ACC112 (cell line): ENCODE data around the gene KLK8.
A peak's percentile ranks its signal among the peaks of the same experiment; 100 is the strongest.

Experiments
- H2AFZ ChIP-seq: fragments of 200-600 bp; sonication (generic); one replicate; pipeline ENCODE4 v1.6.0; 2017; ENCODE audit warnings: antibody characterized with exemption, low read length; ENCODE audit not compliant: unreplicated experiment
- H3K27ac ChIP-seq: fragments of 200-600 bp; sonication (generic); 2 replicates; pipeline ENCODE4 v1.5.1; 2014; ENCODE audit warnings: low read depth, mild to moderate bottlenecking, antibody characterized with exemption, low read length, moderate library complexity
- H3K27me3 ChIP-seq: fragments of 200-600 bp; sonication (generic); 2 replicates; pipeline ENCODE4 v1.6.1; 2014; ENCODE audit warnings: mild to moderate bottlenecking, antibody characterized with exemption, low read length, moderate library complexity, mixed read lengths; ENCODE audit not compliant: insufficient read depth
- H3K36me3 ChIP-seq: fragments of 200-600 bp; sonication (generic); 2 replicates; pipeline ENCODE4 v1.6.1; 2016; ENCODE audit warnings: mild to moderate bottlenecking, antibody characterized with exemption, low read length, moderate library complexity, mixed read lengths; ENCODE audit not compliant: insufficient read depth
- H3K4me1 ChIP-seq: fragments of 200-600 bp; sonication (generic); one replicate; pipeline ENCODE4 v1.6.1; 2016; ENCODE audit warnings: low read length, mixed read lengths; ENCODE audit not compliant: insufficient read depth, unreplicated experiment, control insufficient read depth
- H3K4me3 ChIP-seq: fragments of 200-600 bp; sonication (generic); 2 replicates; pipeline ENCODE4 v1.5.1; 2014; ENCODE audit warnings: mild to moderate bottlenecking, low read depth, low read length
- H3K79me2 ChIP-seq: fragments of 200-600 bp; sonication (generic); one replicate; pipeline ENCODE4 v1.6.0; 2016; ENCODE audit warnings: low read length; ENCODE audit not compliant: control insufficient read depth, unreplicated experiment, insufficient read depth

Gene KLK8

DNA sequence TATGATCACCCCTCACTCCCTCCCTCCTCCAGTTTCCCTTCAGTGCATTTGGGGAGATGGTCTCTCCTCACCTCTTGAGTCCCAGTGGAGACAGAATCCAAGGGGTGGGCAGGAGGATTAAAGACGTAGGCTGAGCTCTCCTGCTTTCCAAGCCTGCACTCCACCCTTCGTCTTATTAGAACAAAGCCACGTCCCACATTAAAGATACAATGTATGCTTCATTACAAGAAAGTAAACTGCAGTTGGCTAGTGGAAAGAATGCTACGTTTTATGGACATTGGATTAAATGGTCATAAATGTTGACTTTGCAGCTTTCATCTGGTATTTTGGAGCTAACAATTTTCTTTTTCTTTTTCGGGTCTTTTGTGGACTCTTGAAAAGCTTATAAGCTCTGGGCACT is 26.5 kb upstream of the KLK8 start:
- Histone ChIP-seq H3K79me2 (no peaks in the 10 kb centered on the region), H3K27ac (no peak overlapping the region), H2AFZ (no peak overlapping the region), H3K4me3 (no peak overlapping the region), H3K4me1 (no peaks in the 10 kb centered on the region), H3K36me3 (no peaks in the 10 kb centered on the region), H3K27me3 (peaks cover 42% of the 10 kb centered on the region)

DNA sequence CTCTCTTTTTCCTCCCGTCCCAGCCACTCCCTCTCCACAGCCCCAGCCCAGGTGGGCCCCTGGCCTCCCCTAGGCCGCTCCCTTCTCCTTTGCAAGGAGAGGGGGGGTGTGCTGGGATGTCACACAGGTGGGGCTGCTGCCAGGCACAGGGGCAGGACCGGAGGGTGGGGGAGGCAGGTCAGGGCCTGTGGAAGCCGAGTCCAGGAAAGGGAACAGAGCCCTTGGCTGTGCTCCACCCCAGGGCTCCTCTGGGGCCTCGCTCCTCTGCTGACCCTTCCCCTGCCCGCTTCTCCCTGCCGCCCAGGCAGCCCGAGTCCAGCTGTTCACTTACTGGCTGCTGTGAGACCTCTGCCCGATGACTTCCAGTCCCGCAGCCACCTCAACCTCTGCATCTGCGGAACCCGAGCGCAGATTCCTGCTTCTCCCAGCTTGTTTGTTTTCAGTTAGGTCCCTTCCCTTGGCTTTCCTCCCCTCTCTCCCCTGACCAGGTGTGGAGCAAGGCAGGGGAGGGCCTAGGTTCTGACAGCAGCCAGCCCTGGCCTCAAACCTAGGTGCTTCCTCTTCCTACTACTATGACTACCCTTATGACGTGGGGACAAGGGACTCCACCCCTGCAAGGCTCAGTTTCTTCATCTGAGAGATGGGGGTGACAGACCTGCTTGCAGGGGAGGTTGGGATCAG is 25.9 kb upstream of the KLK8 start:
- peaks cover 43% of the 10 kb centered on the region for H3K27me3 ChIP-seq
- H3K4me3 ChIP-seq, result no peak overlapping the region
- H3K36me3 ChIP-seq, result no peaks in the 10 kb centered on the region
- H3K4me1 ChIP-seq, result no peaks in the 10 kb centered on the region
- H2AFZ ChIP-seq, result no peak overlapping the region
- H3K27ac ChIP-seq, result no peak overlapping the region
- no peaks in the 10 kb centered on the region for H3K79me2 ChIP-seq

DNA sequence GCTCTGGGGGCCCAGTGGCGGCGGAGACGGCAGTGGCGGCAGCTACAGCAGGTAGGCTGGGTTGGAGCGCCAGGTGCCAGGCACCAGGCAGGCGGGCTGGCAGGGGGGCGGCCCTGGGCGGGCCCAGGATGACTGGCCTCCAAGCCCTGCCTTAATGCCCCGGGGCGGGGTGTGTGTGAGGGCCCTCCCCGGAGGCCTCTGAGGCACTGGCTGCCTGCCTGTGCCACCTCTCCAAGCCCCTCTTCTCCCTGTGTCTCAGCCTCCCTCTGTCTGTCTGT is 25.1 kb upstream of the KLK8 start, which contains the start of gene KLK11:
TSS of gene KLK11 (minus strand) at position 63 of the 278 bp plus-strand sequence. CDS start 985 bp downstream, outside the sequence.
- Histone ChIP-seq H3K79me2 (no peaks in the 10 kb centered on the region), H3K4me1 (no peaks in the 10 kb centered on the region), H3K27me3 (peaks cover 45% of the 10 kb centered on the region), H2AFZ (no peak within 1 kb of the TSS), H3K36me3 (no peaks in the 10 kb centered on the region), H3K4me3 (no peak within 1 kb of the TSS), H3K27ac (no peak within 1 kb of the TSS)

DNA sequence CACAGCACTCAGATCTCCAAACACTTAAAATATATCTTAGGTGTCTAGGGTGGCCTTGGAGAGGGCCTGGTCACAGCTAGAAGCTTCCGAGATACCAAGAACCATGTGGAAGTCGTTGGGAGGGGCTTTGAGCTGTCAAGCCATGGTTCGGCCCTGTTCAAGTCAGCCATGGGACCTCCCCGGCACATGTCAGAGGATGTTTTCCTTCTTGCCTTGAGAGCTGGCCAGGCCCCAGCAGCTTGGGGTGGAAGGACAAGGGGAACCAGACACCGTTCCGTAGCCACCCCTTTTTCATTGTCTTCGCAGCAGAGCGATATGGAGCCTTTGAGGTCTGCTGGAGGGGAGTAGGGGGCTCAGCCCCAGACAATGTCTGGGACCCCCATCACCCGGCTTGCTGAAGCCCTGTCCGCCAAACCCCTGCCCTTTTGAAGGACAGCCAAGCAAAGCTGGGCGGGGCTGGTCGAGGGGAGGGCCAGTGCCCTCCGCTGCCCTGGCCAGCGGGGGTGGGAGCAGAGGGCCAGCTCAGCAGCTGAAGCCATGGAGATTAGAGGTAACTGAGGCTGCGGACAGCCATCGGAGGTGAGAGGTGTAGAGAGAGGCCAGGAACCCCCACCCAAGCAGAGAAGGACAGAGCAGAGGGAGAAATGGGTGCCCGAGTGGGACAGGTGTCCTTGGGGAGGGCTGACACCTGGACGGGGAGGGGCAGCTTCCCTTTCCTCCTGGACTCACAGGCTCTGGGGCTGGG is 24.6 kb upstream of the KLK8 start:
- Histone ChIP-seq H3K27me3 (peaks cover 45% of the 10 kb centered on the region), H3K27ac (no peak overlapping the region), H3K36me3 (no peaks in the 10 kb centered on the region), H3K79me2 (no peaks in the 10 kb centered on the region), H3K4me3 (no peak overlapping the region), H2AFZ (no peak overlapping the region), H3K4me1 (no peaks in the 10 kb centered on the region)

DNA sequence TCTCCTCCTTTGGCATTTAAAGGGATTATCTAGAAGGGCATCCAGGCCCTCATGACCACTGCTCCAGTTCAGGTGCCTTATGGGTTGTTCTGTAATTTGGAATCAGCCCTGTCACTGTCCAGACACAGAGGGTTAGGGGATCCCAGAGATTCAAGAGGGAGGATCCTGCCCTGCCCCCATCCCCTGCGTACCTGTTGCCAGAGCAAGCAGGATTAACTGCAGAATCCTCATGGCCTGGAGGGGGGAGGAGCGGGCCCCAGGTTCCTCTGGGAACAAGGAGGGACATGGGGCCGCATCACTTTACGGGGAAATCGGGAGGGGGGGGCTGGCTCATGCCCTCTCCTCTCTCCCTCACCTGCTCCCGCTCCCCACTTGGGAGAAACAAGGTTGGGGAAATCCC is 24.0 kb upstream of the KLK8 start:
- Histone ChIP-seq H2AFZ (no peak overlapping the region), H3K79me2 (no peaks in the 10 kb centered on the region), H3K4me3 (no peak overlapping the region), H3K36me3 (no peaks in the 10 kb centered on the region), H3K27me3 (peaks cover 45% of the 10 kb centered on the region), H3K27ac (no peak overlapping the region), H3K4me1 (no peaks in the 10 kb centered on the region)

DNA sequence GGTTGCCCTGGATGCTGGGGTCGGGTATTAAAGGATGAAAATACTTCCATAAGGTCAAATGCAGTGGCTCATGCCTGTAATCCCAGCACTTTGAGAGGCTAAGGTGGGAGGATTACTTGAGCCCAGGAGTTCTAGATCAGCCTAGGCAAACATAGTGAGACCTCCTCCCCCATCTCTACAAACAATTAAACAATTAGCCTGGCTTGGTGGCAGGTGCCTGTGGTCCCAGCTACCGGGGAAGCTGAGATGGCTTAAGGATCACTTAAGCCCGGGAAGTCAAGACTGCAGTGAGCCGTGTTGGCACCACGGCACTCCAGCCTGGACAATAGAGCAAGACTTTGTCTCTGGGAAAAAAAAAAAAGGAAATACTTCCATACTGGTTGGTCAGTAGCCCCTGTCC is 23.5 kb upstream of the KLK8 start:
- peaks cover 49% of the 10 kb centered on the region for H3K27me3 ChIP-seq

DNA sequence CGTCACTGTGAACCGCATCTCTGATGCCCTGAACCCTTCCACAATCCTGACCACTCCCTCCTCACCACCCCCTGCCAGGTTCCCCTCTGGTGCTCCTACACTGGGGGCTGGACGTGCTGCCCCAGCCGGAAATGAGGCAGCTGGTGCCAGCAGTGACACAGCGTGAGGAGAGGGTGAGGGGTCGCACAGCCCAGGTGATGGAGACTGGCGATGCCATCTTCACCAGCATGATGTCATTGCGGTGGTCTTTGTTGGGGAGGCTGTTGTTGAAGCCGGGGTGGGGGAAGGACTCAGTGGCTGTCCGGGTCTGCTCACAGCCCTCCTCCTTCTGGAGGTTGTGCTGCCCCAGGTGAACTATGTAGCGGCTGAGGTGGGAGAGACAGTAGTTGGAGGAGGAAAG is 22.5 kb upstream of the KLK8 start:
- Histone ChIP-seq H3K27me3 (peaks cover 59% of the 10 kb centered on the region), H3K4me3 (no peak overlapping the region), H3K79me2 (no peaks in the 10 kb centered on the region), H3K36me3 (no peaks in the 10 kb centered on the region), H2AFZ (no peak overlapping the region), H3K27ac (no peak overlapping the region), H3K4me1 (peaks cover 2% of the 10 kb centered on the region)

More for the DNA sequence above, 23.5 kb upstream of the KLK8 start:
- Histone ChIP-seq H2AFZ (no peak overlapping the region), H3K79me2 (no peaks in the 10 kb centered on the region), H3K36me3 (no peaks in the 10 kb centered on the region), H3K27ac (no peak overlapping the region), H3K4me1 (no peaks in the 10 kb centered on the region), H3K4me3 (no peak overlapping the region)

DNA sequence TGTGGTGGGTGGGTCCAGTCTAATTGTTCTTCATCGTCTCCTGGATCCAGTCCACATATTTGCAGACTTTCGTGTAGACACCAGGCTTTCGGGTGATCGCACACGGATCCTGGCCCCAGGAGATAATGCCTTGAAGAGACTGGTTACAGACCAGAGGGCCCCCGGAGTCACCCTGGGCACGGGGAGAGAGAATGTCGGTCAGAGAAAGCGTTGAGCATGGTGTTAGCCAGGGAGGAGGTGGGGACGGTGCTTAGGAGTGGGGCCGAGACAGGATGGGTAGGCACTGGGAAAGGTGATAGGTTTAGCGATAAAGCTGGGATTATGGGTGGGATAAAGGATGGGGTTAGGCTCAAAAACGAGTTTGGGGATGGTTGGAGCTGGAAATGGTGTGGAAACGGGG is 21.1 kb upstream of the KLK8 start:
- no peak overlapping the region for H3K4me3 ChIP-seq
- H3K79me2 ChIP-seq, result no peaks in the 10 kb centered on the region
- no peak overlapping the region for H2AFZ ChIP-seq
- H3K36me3 ChIP-seq, result no peaks in the 10 kb centered on the region
- H3K4me1 ChIP-seq, result peaks cover 2% of the 10 kb centered on the region
- peaks cover 60% of the 10 kb centered on the region for H3K27me3 ChIP-seq
- no peak overlapping the region for H3K27ac ChIP-seq

DNA sequence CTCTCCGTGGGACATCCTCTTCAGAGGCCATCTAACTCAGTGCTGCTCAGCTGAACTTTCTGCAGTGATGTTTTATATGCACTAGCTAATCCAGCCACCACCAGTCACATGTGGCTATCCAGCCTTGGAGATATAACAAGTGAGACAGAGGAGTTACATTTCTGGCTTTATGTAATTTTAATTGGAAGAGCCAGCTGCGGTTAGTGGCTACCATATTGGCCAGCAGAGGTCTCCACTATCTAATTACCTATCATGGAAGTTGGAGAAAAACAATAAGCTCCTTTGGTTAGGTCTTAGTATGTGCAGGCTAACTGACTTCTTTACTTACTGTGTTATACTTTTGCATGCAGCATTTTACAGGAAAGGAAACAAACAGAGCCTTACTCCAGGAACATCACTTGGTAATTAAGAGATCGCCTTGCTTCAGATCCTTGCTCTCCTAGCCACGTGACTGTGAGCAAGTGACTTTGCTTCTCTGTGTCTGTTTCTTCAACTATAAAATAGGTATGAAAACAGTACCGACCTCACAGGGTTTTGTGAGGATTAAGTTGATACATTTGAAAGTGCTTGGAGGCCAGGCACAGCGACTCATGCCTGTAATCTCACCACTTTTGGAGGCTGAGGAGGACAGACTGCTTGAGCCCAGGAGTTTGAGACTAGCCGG is 19.7 kb upstream of the KLK8 start:
- Histone ChIP-seq H3K27me3 (peaks cover 59% of the 10 kb centered on the region), H3K79me2 (no peaks in the 10 kb centered on the region), H3K4me3 (no peak overlapping the region), H3K4me1 (peaks cover 2% of the 10 kb centered on the region), H3K27ac (no peak overlapping the region), H3K36me3 (no peaks in the 10 kb centered on the region), H2AFZ (no peak overlapping the region)

DNA sequence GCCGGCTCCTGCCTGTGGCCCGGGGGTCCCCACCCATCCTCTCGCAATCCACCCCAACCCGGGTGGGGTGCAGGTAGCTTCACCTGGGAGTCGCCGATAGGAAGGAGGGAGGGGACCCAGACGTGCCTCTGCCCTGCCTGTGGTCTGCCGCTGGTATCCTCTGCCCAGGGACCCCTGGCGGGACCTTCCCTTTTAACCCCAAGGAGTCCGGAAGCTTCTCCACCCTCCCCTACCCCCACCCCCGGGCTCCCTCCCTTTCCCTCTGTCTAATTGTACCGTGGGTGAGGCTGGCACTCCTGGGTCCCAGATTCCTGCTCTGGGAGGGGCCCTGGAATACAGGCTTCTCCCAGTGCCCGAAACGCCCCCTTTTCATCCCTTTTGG is 18.1 kb upstream of the KLK8 start, which contains the start of gene KLK10:
TSS of gene KLK10 (minus strand) at position 166 of the 382 bp plus-strand sequence. CDS start 579 bp downstream, outside the sequence.
- H3K79me2 ChIP-seq, result no peaks in the 10 kb centered on the region
- H3K27me3 ChIP-seq, result peaks cover 49% of the 10 kb centered on the region
- no peaks in the 10 kb centered on the region for H3K36me3 ChIP-seq
- H3K4me1 ChIP-seq, result peaks cover 2% of the 10 kb centered on the region
- H3K4me3 ChIP-seq, result peak within 1 kb of the TSS; percentile 21; the same call in 1 of the 2 replicates
- H3K27ac ChIP-seq, result no peak within 1 kb of the TSS
- H2AFZ ChIP-seq, result no peak within 1 kb of the TSS
